ENCODE data around the gene COL5A3.
"Not testable (repeated sequence)": the region's sequence is repeated elsewhere in the genome, so short reads cannot be mapped to it uniquely, and the experiment has no call there.

COL5A3 gene

DNA sequence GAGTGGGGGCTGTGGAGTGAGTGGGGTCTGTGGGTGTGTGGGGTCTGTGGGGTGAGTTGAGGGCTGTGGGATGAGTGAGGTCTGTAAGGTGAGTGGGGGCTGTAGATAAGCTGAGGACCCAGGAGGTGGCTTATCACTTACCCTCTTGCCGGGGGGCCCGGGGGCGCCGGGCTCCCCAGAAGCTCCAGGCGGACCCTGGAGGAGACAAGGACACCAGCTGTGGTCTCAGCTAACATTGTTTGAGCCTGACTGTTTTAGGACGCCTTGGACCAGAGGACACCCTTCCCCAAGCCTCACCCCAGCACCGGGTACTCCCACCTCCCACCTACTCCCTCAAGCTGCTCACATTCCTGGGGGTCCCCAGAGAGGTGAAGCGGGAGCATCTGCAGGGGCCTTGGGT lies 39.8 kb downstream of the COL5A3 start:
- no peak for DNase-seq

DNA sequence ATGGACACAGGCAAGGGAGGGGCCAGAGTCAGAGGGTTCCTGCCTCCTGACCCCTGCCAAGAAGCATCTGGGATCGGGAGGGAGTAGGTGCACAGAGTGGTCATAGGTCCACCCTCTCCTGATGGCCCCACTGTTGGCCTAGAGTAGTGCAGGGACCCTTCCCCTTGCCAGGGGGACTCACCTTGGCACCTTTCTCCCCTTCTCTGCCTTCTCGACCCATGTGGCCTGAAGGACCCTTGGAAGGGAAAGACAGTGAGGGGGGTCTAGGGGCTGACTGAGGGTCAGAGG lies 40.7 kb downstream of the COL5A3 start:
- no peak for DNase-seq

DNA sequence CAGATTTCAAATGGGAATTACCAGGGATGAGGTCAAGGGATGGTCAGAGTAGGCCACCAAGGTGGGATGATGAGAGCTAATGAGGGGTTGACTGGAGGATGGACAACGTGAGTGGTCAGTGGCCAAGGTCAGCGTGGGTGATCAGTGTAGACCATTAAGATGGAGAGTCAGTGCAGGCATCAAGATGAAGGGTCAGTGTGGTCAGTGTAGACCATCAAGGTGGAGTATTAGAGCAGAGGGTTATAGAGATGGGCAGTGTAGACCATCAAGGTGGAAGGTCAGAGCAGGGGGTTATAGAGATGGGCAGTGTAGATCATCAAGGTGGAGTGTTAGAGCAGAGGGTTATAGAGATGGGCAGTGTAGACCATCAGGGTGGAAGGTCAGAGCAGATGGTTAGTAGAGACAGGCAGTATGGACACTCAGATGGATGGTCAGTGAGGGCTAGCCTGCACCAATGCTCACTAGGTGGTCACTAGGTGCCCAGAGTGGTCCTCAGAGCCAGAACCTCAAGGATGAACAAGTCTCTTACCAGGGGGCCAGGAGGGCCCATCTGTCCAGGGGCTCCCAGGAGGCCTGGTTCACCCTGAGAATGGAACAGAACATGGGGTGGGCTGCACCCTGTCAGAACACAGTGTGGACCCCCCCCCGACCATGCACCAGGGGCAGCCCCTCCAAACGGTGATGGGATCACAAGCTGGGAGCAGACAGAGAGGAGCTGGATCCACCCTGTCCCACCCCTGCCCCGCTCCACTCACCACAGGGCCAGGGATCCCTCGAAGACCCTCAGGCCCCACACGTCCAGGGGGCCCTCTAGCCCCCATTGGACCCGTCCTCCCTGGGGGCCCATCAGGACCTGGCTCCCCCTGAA lies 41.2 kb downstream of the COL5A3 start:
- DNase-seq, result no peak

DNA sequence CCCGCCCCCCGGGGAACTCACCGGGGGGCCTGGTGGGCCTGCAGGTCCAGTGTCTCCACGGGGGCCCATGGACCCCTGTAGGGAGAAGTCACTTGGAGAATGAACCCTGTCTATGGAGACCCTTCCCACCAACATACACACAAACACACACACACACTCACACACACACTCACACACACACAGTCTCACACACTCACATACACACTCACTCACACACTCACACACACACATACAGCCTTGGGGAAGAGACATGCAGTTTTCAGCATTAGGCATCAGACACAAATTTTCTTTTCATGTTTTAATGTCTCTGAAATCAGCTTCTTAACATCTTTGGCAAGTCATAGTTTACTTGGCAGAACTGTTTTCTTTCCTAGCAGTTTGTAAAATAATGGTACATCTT lies 43.0 kb downstream of the COL5A3 start:
- DNase-seq, result peak; percentile 15

DNA sequence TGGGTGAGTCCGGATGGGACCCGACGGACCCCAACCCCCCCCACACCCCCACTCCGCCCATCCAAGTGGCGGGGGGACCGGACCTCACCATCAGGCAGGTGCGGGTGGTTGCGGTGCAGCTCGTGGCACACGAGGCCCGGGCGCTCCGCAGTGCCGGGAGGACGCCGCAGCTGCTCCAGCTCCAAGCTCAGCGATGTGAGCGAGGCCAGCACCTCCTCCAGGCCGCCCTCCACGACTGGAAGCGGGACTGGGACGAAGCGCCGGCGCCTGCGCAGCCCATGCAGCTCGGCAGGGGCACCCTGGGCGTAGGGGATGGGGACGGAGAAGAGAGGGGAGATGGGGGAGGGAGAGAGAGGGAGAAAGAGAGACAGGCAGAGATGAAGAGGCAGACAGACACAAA lies 43.9 kb downstream of the COL5A3 start:
- no peak for DNase-seq

DNA sequence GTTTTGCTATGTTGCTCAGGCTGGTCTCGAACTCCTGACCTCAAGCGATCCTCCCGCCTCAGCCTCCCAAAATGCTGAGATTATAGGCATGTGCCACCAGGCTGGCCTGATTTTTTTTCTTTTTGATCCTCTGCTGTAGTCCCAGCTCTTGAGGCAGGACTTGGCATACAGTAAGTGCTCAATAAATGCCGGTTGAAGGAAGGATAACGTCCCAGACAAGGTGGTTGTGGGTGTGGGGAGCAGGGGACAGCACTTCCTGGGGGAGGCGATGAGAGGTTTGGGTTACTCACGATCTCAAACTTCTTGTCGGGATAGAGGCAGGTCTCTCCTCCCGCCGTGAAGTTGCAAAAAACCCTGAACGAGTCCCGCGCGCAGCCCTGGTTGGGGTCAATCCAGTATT lies 44.3 kb downstream of the COL5A3 start:
- DNase-seq, result no peak

DNA sequence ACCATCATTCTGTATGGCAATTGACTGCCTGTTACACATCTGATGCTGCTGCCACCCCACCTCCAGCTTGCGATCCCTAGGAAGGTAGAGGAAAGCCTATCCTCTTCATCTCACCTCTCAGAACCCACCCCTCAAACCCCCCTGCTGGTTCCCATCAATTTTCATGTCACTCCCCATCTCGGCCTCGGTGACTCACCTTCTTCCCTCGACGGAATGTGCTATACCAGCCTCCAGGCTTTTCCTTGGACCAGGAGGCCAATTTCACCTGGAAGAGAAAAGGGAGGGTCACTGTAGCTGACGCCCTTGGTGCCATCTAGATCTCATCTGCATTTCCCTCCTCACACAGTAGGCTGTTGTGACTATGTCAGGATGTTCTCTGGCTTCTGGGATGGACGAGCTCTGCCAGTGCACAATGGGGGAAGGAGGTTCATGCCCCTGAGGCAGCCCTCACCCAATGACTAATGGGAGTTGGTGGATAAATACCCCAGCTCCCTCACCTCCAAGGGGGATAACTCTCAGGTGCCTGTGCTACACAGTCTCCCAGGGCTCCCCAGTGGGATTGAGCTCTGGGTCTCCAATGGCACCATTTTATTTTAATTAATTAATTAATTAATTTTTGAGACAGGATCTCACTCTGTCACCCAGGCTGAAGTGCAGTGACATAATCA lies 47.5 kb downstream of the COL5A3 start:
- DNase-seq, result no peak

DNA sequence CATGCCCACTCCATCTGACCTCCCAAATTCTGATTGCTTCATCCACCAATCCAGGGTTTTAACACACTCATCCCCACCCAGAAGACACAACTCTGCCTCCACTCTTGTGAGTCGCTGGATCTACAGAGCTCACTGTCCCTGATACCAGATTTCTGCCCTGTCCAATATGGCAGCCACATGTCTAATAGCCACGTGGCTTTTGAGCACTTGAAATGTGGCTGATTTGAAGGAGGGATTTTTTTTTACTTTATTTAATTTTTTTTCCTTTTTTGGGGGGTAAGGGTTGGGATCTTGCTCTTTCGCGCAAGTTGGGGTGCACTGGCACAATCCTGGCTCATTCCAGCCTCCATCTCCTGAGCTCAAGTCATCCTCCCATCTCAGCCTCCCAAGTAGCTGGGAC lies 49.2 kb downstream of the COL5A3 start:
- no peak for DNase-seq

DNA sequence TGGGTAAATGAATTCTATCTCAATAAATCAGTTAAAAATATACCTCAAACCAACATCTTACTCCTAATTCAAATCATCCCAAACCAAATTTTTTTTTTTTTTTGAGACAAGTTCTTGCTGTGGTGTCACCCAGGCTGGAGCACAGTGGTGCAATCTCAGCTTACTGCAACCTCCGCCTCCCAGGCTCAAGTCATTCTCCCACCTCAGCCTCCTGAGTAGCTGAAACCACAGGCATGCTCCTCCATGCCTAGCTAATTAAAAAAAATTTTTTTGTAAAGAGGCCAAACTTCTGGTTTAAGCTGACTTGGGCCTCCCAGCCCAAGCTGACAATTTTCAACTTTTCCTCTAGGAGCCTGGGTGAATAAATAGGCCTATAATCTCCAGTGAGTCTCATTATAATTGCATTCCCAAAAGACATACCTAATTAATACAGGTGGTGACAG lies 51.9 kb downstream of the COL5A3 start:
- DNase-seq, result peak; percentile 16

DNA sequence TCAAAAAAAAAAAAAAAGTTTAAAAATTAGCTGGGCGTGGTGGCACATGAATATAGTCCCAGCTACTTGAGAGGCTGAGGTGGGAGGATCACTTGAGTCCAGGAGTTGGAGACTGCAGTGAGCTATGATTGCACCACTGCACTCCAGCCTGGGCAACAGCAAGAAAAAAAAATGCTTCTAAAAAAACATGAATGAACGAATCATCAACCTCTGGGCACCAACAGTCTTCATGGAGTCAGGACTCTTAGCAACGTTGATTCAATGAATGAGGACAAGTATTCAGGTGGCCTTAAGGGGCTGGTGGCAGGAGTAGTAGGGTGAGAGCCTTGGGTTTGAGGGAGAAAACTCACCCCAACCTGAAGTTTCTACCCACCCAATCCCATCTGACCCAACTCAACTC lies 53.3 kb downstream of the COL5A3 start:
- DNase-seq, result no peak

DNA sequence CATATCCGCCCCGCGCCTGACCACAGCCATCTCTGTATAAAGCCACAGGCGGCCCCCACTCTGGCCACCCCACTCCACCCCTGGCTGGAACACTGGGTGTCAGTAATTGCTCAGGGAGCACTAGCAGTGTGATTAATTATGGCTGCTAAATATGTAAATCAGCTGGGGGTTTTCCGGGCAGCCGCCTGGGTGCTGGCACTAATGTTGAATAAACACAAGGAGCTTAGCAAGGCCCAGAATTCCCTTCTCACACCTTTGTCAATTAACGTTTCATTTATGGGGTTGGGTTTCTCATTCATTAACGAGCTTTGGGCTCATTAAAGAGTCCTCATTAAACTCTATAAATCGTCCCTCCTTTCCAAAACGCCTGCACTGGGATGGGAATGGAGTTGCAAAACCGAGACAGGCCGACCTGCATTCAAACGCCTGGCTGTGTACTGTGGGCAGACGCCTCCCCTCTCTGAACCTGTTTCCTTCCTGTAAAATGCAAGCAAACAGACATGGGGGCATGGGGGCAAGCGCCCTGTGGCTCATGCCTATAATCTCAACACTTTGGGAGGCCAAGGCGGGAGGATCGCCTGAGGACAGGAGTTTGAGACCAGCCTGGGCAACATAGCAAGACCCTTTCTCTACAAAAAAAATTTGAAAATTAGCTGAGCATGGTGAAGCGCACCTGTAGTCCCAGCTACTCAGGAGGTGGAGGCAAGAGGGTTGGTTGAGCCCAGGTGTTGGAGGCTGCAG lies 56.3 kb downstream of the COL5A3 start:
- DNase-seq, result no peak

DNA sequence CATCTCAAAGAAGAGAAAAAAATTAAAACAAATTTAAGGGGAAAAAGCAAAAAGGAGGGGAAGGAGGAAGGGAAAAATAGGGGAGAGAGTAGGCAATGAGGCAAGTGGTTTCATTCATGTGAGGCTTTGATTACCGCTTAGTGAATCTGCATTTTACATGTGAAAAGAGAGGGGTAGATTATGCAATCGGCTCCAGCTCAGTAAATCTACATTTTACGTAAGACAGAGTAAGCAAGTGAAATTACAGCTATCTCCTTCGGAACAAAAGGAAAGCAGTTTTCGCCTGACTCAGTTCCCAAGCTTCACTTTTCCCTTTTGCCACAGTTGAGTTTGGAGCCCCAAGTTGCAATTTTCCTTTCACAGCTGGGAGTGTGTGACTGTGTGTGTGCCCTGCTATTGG lies 58.0 kb downstream of the COL5A3 start:
- DNase-seq, result no peak

DNA sequence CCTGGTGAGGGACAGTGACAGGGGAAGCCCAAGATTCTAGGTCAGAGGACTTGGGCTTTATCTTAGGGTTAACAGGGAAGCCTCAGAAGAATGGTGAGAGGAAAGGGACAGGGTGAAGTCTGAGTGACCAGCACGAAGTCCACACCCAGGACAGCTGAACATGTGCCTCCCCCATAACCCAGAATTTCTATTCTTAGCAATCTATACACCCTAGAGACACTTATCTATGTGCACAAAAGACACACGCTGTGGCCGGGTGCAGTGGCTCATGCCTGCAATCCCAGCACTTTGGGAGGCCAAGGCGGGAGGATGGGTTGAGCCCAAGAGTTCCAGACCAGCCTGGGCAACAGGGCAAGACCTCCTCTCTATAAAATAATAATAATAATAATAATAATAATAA lies 62.9 kb downstream of the COL5A3 start:
- DNase-seq, result no peak

DNA sequence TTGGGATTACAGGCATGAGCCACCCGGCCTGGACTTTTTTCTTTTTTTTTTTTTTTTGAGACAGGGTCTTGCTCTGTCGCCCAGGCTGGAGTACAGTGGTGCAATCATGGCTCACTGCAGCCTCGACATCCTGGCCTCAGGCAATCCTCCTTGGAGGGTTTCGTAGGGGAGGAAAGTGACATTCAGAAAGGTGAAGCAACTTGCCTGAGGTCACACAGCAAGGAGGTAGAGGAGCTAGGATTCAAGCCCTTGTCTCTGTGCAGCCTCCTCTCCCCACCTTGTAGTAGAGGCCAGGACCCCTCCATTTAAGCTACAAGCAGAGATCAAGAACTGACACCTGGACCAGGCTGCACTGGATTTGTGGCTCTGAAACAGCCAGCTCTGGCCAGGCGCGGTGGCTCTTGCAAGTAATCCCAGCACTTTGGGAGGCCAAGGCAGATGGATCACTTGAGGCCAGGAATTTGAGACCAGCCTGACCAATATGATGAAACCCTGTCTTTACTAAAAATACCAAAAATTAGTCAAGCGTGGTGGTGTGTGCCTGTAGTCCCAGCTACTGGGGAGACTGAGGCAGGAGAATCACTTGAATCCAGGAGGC lies 63.7 kb downstream of the COL5A3 start:
- not testable (repeated sequence) for DNase-seq

DNA sequence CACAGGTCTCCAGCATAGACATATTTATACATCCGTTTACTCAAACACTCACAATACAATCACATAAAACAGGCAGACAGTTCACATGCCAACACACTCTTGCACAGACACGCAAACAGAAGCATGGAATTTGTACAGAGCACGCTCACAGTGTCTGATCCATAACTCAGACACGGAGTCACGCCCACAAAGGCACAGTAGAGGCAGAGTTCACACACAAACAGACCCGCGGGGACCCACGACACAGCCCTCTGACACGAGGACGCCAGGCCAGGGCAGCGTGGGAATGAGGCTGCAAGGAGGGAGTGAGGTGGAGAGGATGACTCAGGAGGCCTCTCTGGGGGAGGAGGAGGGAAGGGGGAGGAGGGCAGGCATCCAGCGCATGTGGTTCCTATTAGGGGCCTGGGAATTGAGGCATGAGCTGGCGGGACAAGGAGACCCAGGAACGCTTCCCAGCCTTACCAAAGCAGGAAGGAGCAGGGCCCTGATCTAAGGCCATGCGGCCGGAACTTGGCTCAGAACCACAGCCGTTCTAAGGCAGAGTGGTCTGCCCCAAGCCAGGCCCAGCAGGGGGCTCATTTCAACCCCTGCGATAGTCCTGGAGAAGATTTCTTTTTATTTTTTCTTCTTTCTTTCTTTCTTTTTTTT lies 64.9 kb downstream of the COL5A3 start:
- DNase-seq, result peak; percentile 94

DNA sequence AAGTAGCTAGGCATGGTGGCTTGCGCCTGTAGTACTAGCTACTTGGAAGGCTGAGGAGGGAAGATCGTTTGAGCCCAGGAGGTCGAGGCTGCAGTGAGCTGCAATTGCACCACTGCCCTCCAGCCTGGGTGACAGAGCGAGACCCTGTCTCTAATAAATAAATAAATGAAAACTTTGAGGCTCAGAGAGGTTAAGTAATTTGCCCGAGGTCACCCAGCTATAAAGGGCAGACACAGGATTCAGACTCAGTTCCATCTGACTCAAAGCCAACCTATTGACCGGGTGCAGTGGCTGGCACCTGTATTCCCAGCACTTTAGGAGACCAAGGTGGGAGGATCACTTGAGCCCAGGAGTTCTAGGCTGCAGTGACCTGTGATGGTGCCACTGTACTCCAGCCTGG lies 66.6 kb downstream of the COL5A3 start:
- DNase-seq, result no peak

DNA sequence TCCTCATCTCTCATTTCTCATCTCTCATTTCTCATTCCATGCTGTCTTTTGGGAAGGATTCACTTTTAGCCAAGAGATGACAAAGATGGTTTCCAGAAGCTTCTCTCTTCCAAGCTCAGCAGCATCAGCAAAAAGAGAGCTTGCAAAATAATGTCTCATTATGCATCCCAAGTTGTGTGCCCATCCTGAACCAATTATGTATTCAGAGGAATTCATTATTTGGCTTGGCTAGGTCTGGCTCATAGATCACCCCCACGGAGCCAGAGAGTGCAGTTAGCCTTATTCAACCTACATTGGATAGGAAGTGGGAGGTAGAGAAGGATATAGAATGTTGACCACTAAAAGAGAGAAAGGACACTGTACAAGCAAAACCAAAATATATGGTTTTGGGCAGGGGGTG lies 68.6 kb downstream of the COL5A3 start:
- no peak for DNase-seq

DNA sequence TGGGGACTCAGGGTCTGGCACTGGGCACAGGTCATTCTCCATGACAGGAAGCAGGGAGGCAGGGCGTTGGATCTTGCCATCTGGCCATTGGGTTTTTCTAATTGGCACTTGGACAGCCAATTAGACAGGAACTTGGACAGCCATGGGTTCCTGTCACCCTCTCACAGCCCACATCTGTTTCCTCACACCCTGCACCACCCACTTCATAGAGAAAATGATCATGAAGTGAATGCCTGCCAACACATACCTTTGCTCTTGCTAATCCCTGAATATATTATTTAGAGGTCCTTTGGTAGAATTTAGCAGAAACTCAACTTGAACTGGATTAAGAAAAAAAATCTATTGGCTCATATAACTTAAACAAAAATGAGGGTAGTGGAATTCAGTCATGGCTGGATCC lies 69.1 kb downstream of the COL5A3 start:
- no peak for DNase-seq

DNA sequence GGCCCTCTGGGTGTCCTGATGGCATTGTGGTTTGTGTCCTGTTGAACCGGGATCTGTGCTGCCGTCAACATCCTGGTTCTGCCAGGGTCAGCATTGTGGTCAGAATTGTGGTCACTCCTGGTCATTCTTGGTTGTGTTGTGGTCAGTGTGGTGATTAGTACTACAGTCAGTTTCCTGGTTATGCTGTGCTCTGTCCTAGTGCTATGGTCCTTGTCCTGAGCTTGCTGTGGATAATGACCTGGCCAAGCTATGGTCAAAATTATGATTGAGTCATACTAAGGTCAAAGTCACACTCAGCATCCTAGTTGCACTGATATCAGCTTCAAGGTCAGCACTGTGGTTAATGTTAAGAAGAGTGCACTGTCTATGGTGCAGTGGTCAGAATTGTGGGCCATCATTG lies 69.5 kb downstream of the COL5A3 start:
- DNase-seq, result no peak

DNA sequence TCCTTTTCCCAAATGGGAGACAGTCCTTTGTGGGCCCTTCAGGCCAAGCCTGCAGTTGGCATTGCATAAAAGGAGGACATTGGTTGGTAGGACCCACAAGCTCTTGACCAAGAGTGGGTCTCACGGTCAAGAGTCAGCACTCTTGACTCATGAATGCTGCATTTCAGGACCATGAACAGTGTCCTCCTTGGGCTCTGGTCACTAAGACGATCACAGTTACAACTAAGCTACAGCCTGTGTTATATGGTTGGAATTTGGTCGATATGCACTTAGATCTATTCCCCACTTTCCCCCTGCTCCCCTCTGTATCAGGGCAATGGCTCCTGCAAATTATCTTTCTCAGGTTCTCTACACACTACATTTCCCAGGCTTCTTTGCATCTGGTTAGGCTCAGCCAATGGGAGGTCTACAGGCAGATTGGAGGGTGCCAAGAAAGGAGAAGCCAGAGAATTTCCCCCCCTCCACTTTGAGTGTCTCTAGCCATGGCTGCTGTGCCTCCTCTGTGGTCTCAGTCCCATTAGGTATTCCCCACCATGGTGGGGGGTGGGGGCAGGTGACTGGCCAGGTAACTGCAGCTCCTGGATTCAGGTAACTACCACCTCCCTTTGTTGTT lies 70.9 kb downstream of the COL5A3 start:
- DNase-seq, result no peak

DNA sequence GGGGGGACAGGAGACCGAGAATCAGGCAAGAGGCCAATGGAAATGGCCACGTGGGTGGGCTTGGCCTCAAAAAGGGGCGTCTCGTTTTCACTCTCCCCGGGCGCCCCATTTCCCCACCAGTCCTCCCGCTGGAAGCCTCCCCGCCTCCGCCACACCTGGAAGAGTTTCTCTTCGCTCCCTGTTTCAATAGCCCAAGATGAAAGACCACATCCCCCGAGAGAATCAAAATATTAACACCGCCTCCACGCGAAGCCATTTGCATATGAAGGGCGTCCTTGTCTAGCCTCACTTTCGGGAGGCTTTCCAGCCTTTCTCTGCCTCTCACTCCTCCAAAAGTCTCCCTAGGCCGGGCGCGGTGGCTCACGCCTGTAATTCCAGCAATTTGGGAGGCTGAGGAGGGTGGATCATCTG lies 73.3 kb downstream of the COL5A3 start:
- peak; percentile 51 for DNase-seq

DNA sequence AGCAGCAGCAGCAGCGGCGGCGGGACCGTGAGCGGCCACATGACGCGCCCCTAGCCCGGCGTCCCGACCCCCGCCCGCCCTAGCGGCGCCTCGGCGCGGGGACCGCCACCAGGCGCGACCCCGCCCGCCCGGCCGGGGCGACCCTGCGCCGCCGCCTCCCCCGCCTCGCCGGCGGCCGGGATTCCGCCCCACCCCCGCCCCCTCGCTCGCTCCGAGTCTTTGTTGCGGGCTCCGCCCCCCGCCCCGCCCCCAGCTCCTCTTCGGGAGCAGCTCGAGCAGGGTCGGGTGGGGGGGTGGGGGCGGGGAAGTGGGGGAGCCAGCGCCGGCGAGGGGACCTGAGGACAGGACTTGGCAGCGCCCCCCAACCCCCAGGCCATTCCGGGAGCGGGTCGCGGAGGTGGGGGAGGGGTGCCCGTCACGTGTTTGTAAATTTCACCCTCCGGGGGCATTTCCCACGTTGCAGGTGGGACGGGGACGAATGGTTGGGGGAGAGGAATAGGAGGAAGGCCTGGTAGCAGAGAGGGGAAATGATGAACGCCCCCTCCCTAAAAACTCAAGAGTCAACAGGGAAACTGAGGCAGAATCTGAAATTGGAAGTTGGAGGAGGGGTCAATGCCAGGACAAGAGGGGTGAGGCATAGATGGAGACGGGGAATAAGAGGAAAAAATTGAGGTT lies 73.8 kb downstream of the COL5A3 start, which contains the start of gene OLFM2:
TSS of gene OLFM2 (minus strand) at position 190 of the 675 bp plus-strand sequence. CDS start at position 41, 149 bp downstream.
- DNase-seq, result peak; percentile 77
